PFSK-1 (cell line): Measurements from ENCODE around the gene SDHA.

Experiments used
- FOXP2 ChIP-seq: optimal IDR thresholded peaks from 2 replicates; pipeline ENCODE3; 2011; ENCODE audit warnings: borderline replicate concordance, control low read depth, inconsistent platforms; ENCODE audit not compliant: insufficient read depth; ENCODE audit errors: extremely low read length, extremely low read depth
- POLR2AphosphoS5 ChIP-seq: IDR thresholded peaks from 2 replicates; pipeline ENCODE4 v1.6.1; 2012; ENCODE audit warnings: low read depth, mild to moderate bottlenecking, control low read depth, low read length, moderate library complexity
- REST ChIP-seq, 2 experiments: IDR thresholded peaks; 2 replicates each; pipeline versions ENCODE4 v1.6.1 to v1.8.0; 2011 to 2012; ENCODE audit warnings: low read depth in 2 of 2, low read length in 2 of 2, control low read depth in 1 of 2, inconsistent platforms in 1 of 2, mild to moderate bottlenecking in 1 of 2, moderate library complexity in 1 of 2; ENCODE audit not compliant: insufficient read depth in 1 of 2
- SIN3A ChIP-seq: IDR thresholded peaks from 2 replicates; pipeline ENCODE4 v1.6.1; 2012; ENCODE audit warnings: mild to moderate bottlenecking, low read length, moderate library complexity, borderline replicate concordance; ENCODE audit not compliant: insufficient read depth
- TAF1 ChIP-seq: IDR thresholded peaks from 2 replicates; pipeline ENCODE4 v1.6.1; 2012; ENCODE audit warnings: low read length, control low read depth, borderline replicate concordance; ENCODE audit not compliant: insufficient read depth

The SDHA gene

GRCh38 chr5:171801-172331, 46.3 kb upstream of the SDHA start:
- TF ChIP-seq FOXP2 (no peak), TAF1 (no peak), REST (IDR thresholded peaks at IDR 0.05; ENCODE audit: insufficient read depth in 1 of 2, low read depth in 2 of 2, low read length in 2 of 2) (no peak), SIN3A (no peak), POLR2AphosphoS5 (no peak)

GRCh38 chr5:172421-172820, 45.7 kb upstream of the SDHA start:
- TF ChIP-seq POLR2AphosphoS5, result no peak
- TF ChIP-seq REST (IDR thresholded peaks at IDR 0.05; ENCODE audit: insufficient read depth in 1 of 2, low read depth in 2 of 2, low read length in 2 of 2), result no peak
- TF ChIP-seq FOXP2, result no peak
- TF ChIP-seq TAF1, result no peak
- no peak for TF ChIP-seq SIN3A

- TF ChIP-seq POLR2AphosphoS5 (no peak), REST (IDR thresholded peaks at IDR 0.05; ENCODE audit: insufficient read depth in 1 of 2, low read depth in 2 of 2, low read length in 2 of 2) (no peak), FOXP2 (no peak), SIN3A (no peak), TAF1 (no peak)
Measured at GRCh38 chr5:172841-173251, 45.3 kb upstream of the SDHA start.

- TF ChIP-seq FOXP2, result no peak
Measured at GRCh38 chr5:173392-174290, 44.5 kb upstream of the SDHA start.

- TF ChIP-seq REST (IDR thresholded peaks at IDR 0.05; ENCODE audit: insufficient read depth in 1 of 2, low read depth in 2 of 2, low read length in 2 of 2) (no peak), POLR2AphosphoS5 (no peak), FOXP2 (no peak), TAF1 (no peak), SIN3A (no peak)
Measured at GRCh38 chr5:174291-174600, 43.9 kb upstream of the SDHA start.
